GM19099 (cell line): ENCODE results near the gene IL19.

Experiments
- POLR2A ChIP-seq: IDR thresholded peaks from 3 replicates; pipeline ENCODE4 v1.6.1; 2011; ENCODE audit warnings: low read depth; ENCODE audit not compliant: insufficient read length; ENCODE audit errors: extremely low read depth

IL19 gene

GRCh38 chr1:206800891-206801290 is 30.3 kb downstream of the IL19 start:
- no peak for TF ChIP-seq POLR2A

DNA sequence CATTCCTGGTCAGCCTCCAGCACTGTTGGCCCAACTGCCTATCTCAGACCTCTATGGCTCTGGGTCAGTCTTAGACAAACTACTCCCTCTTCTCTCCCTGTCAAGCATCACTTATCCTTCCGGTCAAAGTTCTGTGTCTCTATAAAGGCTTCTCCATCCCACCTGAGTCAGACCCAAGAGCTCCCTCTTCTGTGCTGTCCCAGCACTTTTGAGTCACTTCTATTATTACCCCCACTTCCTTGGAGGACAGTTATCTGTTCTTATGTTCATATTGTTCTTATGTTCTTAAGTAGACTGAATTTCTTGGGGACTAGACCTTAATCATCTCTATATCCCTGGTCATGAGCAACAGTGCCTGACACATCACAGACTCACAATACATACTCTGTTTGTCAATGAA is 30.9 kb downstream of the IL19 start:
- no peak for TF ChIP-seq POLR2A

DNA sequence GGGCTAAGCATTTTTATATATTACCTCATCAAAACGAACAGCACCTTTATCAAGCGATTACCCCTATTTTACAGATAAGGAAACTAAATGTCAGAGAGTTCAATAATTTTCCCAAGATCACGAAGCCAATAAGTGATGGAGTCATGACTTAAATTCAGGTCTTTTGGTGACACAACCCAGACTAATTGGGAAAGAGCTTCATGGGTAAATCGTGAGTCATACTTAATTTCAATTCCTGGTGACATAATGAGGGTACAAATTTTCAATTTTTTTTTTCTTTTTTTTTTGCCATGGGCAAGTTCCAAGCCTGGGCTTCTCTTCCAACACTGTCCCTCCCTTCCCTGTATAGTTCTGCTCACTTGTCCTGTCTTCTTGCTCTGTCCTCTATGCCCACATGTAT is 31.8 kb downstream of the IL19 start:
- TF ChIP-seq POLR2A: no peak

DNA sequence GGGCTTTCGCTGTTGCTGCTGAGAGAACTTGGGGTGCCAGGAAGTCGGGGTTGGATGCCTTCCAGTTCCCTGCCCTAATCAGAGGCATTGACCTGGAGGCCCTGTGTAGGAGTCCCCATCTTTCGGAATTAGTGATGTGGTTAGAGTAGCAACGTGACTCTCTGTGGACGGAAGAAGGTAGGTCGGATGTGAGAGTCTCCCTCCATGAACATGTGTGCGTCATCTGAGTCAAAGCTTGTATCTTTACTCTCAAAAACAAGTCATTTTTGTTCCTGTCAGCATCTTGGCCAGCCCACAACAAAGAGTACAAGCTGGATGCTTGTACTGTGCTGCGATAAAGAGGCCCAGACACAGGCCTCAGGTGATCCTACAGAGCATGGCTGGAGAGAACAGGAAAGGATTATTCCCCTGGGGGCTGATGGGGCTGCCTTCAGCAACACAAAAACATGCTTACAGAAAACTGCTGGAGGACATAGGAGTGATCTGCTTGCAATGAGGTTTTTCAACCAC is 32.7 kb downstream of the IL19 start:
- TF ChIP-seq POLR2A: no peak

- no peak for TF ChIP-seq POLR2A
Observed at GRCh38 chr1:206804156-206804737, 33.7 kb downstream of the IL19 start.

GRCh38 chr1:206805357-206805756 is 34.8 kb downstream of the IL19 start:
- TF ChIP-seq POLR2A: no peak

DNA sequence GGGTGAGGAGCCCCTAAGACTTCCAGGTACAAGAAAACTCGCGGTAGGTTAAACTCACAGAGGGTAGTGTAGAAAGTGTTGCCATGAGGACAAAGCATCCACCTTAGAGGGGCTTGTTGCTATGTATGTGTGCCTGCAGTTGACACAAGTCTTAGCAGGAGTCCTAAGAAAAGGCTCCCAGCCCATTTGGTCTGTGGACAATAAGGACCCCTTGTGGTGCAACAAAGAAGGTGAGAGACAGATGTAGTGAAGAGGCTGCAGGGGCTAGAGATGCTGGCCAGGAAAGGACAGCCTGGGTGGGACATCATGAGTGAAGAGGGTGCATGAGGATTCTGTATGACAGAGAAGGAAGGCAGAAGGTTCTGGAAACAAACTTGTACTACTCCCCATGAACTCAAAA is 38.0 kb downstream of the IL19 start:
- TF ChIP-seq POLR2A: no peak

- TF ChIP-seq POLR2A: no peak
Observed at GRCh38 chr1:206809504-206810084, 39.0 kb downstream of the IL19 start.

DNA sequence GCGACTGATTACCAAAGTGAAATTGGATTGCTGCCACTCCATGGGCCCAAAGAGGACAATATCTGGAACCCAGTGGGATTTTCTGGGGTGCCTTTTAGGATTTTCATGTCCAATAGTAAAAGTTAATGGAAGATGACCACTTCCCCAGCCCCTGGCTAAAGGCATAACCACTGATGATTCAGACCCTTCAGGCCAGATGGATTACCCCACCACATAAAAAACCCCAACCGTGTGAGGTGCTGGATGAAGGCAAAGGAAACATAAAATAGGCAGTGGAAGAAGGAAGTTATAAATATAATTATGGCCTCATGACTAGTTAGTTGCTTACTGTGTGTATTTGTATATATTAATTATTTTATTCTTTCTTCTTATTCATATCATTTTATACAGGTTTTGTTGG is 41.9 kb downstream of the IL19 start:
- TF ChIP-seq POLR2A: no peak

GRCh38 chr1:206814716-206815341 is 44.3 kb downstream of the IL19 start:
- no peak for TF ChIP-seq POLR2A

DNA sequence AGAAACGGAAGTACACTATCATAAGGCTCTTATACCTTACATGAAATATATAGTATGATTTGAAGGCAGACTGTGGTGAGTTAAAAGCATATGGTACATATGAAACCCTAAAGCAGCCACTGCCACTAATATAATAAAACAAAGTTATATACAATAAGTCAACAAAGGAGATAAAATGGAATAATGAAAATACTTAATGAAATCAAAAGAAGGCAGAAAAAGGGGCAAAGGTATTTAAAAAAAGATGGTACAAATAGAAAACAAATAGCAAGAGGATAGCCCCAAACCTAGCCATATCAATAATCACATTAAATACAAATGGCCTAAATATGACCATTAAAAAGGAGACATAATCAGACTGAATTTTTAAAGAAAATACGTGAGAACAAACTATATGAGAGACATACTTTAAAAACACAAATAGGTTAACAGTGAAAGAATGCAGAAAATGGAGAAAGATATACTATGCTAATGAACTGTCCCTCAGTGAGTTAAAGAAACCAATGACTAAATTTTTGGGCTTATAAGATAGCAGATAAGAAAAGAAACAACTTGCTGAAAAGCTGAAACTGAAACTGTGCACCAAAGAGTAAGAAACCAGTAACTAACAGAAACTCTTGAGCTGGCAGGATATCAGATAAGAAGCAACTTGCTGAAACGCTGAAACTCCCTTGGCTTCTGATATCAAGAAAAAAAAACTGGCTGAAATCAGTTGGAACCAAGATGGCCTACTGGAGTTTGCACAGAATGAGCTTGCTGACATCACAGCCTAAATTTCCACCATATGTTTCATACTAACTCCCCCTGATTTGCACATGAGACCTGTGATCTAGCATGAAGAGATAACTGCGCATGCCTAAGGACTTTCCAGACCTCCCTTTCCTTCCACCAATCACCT is 46.1 kb downstream of the IL19 start:
- no peak for TF ChIP-seq POLR2A

DNA sequence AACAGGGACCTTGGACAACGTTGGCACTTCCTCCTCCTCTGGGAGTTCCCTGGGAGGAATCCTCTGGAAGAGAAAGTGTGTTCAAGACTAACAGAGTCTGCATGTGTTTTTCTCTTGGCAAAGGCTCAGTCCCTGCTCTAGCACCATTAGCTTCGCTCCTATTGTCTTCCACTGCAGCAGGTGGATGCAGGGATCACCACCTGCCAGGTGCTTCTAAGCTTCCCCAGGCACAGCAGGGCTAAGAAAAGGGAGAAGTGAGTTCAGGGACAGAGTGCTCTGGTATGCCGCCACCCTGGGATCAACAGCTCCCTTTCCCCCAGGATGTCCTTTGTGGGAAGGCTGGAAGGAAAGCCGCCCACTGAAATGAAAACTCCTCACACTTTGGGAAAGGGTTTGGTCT is 50.9 kb downstream of the IL19 start:
- no peak for TF ChIP-seq POLR2A

DNA sequence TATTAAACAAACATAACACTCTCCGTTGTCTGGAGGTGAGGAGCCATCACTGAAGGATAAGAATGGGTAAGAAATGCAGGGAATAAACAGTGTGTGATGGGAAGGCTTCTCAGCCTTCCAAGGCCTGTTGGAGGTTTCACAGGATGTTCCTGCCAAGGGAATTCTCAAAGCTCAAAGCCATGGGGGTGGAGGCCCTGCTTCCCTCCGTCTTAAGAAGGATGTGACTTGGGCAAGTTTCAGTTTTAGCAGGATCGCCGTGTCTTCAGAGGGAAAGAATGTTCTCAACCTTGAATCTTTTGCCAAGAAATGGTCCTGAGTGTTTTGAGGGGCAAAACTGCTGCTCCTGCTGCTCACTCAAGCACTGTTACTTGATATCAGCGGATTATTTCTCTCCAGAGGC is 53.2 kb downstream of the IL19 start:
- no peak for TF ChIP-seq POLR2A

DNA sequence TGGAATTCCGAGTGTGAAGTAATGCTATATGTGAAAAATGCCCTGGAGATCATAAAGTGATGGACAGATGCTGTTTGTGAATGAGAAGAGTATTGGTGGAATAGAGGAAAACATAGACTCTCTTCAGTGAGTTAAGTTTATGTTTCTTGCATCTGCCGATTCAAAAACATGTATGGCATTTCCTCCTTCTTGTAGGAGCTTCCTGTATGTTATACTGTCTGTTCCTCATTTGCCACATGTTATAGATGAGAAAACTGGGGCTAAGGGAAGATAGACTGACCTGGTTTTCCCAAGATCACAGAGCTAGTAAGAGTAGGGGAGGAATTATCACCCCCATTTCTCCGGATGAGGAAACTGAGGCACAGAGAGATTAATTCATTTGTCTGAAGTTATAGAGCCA is 53.8 kb downstream of the IL19 start:
- TF ChIP-seq POLR2A: no peak

DNA sequence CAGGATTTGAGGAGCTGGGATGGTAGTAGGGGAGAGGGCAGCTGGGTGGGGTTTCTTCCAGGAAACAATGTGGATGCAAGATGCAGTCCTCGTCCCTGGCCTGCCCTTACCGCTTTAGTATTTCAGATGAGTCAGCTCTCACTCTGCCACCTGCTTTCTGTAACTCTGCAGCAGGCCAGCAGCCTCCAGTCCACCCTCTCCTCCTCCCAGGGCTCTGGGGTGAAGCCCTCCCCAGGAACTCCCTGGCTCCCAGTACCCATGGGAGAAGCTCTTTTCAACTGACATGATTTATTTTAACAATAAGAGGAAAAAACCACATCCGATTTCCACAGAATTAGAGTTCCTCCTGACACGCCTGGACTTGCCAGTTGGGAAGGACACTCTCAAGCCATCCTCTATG is 55.8 kb downstream of the IL19 start:
- no peak for TF ChIP-seq POLR2A

- no peak for TF ChIP-seq POLR2A
Observed at GRCh38 chr1:206828061-206828460, 57.5 kb downstream of the IL19 start.

- TF ChIP-seq POLR2A: no peak
Observed at GRCh38 chr1:206828765-206829164, 58.2 kb downstream of the IL19 start.
